Measurements from ENCODE around the gene SPI1.

- TF ChIP-seq CTCF (IDR thresholded peaks at IDR 0.05) = no peak
- TF ChIP-seq POLR2AphosphoS5 (IDR thresholded peaks at IDR 0.05; ENCODE audit: low read depth, low read length) = peak; percentile 21; the same call in 1 of the 2 replicates
- TF ChIP-seq SIN3A (IDR thresholded peaks at IDR 0.05; ENCODE audit: borderline replicate concordance, insufficient read depth, low read depth, low read length) = no peak
- TF ChIP-seq REST (IDR thresholded peaks at IDR 0.05; ENCODE audit: insufficient read depth in 1 of 2, low read depth in 2 of 2, low read length in 1 of 2) = no peak
- TF ChIP-seq TCF7L2 (IDR thresholded peaks at IDR 0.05; ENCODE audit: low read depth, low read length) = no peak
Observed at GRCh38 chr11:47418454-47419259, 40.3 kb upstream of the SPI1 start.
